Neural crest cell (in vitro differentiated cells): ENCODE data around the gene FAM222B. TPM values are rescaled to one million over a fixed set of nuclear protein-coding genes. Genes with fewer than 3 reads are reported as not detected.

Experiments
- DNase-seq: peaks from one replicate; pipeline ENCODE4 v3.0.0; 2021; ENCODE audit warnings: low read depth, mixed read lengths, low spot score
- H3K27ac Mint-ChIP-seq: one replicate; pipeline ENCODE4 v1.8.0; 2021; ENCODE audit warnings: mild to moderate bottlenecking, mixed read lengths; ENCODE audit not compliant: unreplicated experiment
- H3K27me3 Mint-ChIP-seq: 2 replicates; pipeline ENCODE4 v1.8.0; 2021; ENCODE audit warnings: low read depth, mild to moderate bottlenecking, mixed read lengths
- H3K36me3 Mint-ChIP-seq: 2 replicates; pipeline ENCODE4 v1.8.0; 2021; ENCODE audit warnings: low read depth, mild to moderate bottlenecking, mixed read lengths
- H3K4me1 Mint-ChIP-seq: 2 replicates; pipeline ENCODE4 v1.8.0; 2021; ENCODE audit warnings: mixed read lengths
- H3K4me3 Mint-ChIP-seq: one replicate; pipeline ENCODE4 v1.8.0; 2021; ENCODE audit warnings: mild to moderate bottlenecking, mixed read lengths
- H3K9me3 Mint-ChIP-seq: 2 replicates; pipeline ENCODE4 v1.8.0; 2021; ENCODE audit warnings: mixed read lengths
- CTCF ChIP-seq: fragments of 200-600 bp; sonication (generic); conservative IDR thresholded peaks from 2 replicates; pipeline ENCODE4 v1.5.0; 2021; ENCODE audit warnings: antibody characterized with exemption, mild to moderate bottlenecking
- total RNA-seq: library from RNA; stranded (reverse); gene quantifications from 2 replicates; pipeline ENCODE4 v1.2.1, GENCODE V29; 2021

FAM222B gene
- total RNA-seq, 1 donor from 2014 or later = 29.6 TPM

- Mint-ChIP-seq H3K9me3 (no peaks in the 10 kb centered on the region), H3K27me3 (no peaks in the 10 kb centered on the region), H3K36me3 (no peaks in the 10 kb centered on the region), H3K4me3 (no peak overlapping the region), H3K27ac (peak overlapping the region; percentile 14), H3K4me1 (no peaks in the 10 kb centered on the region)
- no peak for TF ChIP-seq CTCF
- no peak for DNase-seq
Observed at GRCh38 chr17:28865946-28866752, 23.6 kb upstream of the FAM222B start.

- Mint-ChIP-seq H3K36me3 (no peaks in the 10 kb centered on the region), H3K27me3 (no peaks in the 10 kb centered on the region), H3K27ac (peak overlapping the region; percentile 84), H3K9me3 (no peaks in the 10 kb centered on the region), H3K4me3 (no peak overlapping the region), H3K4me1 (no peaks in the 10 kb centered on the region)
- no peak for TF ChIP-seq CTCF
- DNase-seq = no peak
Observed at GRCh38 chr17:28864991-28865849, 22.6 kb upstream of the FAM222B start.

GRCh38 chr17:28863953-28864352 lies 21.4 kb upstream of the FAM222B start:
- no peak overlapping the region for H3K4me3 Mint-ChIP-seq
- H3K36me3 Mint-ChIP-seq = peaks cover 3% of the 10 kb centered on the region
- no peaks in the 10 kb centered on the region for H3K27me3 Mint-ChIP-seq
- no peaks in the 10 kb centered on the region for H3K4me1 Mint-ChIP-seq
- H3K9me3 Mint-ChIP-seq = no peaks in the 10 kb centered on the region
- no peak for DNase-seq
- no peak for TF ChIP-seq CTCF
- no peak overlapping the region for H3K27ac Mint-ChIP-seq

- H3K27me3 Mint-ChIP-seq = no peaks in the 10 kb centered on the region
Observed at GRCh38 chr17:28862561-28862960, 20.0 kb upstream of the FAM222B start.

More at GRCh38 chr17:28862561-28862960, 20.0 kb upstream of the FAM222B start:
- TF ChIP-seq CTCF = no peak
- no peak for DNase-seq
- Mint-ChIP-seq H3K4me3 (no peak overlapping the region), H3K9me3 (no peaks in the 10 kb centered on the region), H3K27ac (no peak overlapping the region), H3K4me1 (no peaks in the 10 kb centered on the region), H3K36me3 (peaks cover 3% of the 10 kb centered on the region)
